ENCODE data around the gene MMP3. TPM values are rescaled to one million over a fixed set of nuclear protein-coding genes. Genes with fewer than 3 reads are reported as not detected.

Gene MMP3
- total and polyA plus RNA-seq, 12 donors = 0.14 to 0.69 (median 0.20) TPM; not detected in 9

- H3K4me3 ChIP-seq = no peak overlapping the region
- peaks cover 0 to 4% (median 0%) of the 10 kb centered on the region in 3 donors for H3K9me3 ChIP-seq (replicated peaks in 1 of 3)
- H3K4me1 ChIP-seq (replicated peaks in 1 of 2) = no peaks in the 10 kb centered on the region
- 62 to 77% (median 70%) methylated on average over 3 of the region's 3 CpGs for WGBS, 4 donors
- DNase-seq = no peak
- no peaks in the 10 kb centered on the region for H3K36me3 ChIP-seq (replicated peaks in 1 of 2)
- no peaks in the 10 kb centered on the region for H3K27me3 ChIP-seq
- TF ChIP-seq, protein P1, sequence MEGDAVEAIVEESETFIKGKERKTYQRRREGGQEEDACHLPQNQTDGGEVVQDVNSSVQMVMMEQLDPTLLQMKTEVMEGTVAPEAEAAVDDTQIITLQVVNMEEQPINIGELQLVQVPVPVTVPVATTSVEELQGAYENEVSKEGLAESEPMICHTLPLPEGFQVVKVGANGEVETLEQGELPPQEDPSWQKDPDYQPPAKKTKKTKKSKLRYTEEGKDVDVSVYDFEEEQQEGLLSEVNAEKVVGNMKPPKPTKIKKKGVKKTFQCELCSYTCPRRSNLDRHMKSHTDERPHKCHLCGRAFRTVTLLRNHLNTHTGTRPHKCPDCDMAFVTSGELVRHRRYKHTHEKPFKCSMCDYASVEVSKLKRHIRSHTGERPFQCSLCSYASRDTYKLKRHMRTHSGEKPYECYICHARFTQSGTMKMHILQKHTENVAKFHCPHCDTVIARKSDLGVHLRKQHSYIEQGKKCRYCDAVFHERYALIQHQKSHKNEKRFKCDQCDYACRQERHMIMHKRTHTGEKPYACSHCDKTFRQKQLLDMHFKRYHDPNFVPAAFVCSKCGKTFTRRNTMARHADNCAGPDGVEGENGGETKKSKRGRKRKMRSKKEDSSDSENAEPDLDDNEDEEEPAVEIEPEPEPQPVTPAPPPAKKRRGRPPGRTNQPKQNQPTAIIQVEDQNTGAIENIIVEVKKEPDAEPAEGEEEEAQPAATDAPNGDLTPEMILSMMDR (IDR thresholded peaks at IDR 0.05) = no peak
- no peak for TF ChIP-seq POLR2A (IDR thresholded peaks at IDR 0.05)
- intact Hi-C loops (cut with DNase I) = no loop called here
- no peak overlapping the region for H3K27ac ChIP-seq
These were observed 37.1 kb downstream of the MMP3 start for GRCh38 chr11:102806296-102806695.

GRCh38 chr11:102802341-102802740, 41.1 kb downstream of the MMP3 start:
- no peaks in the 10 kb centered on the region for H3K9me3 ChIP-seq (replicated peaks in 1 of 3)
- no peaks in the 10 kb centered on the region for H3K4me1 ChIP-seq (replicated peaks in 1 of 2)
- no peaks in the 10 kb centered on the region for H3K36me3 ChIP-seq (replicated peaks in 1 of 2)
- H3K27me3 ChIP-seq = no peaks in the 10 kb centered on the region
- H3K4me3 ChIP-seq = no peak overlapping the region
- no peak for DNase-seq
- TF ChIP-seq, protein P1 (IDR thresholded peaks at IDR 0.05) = no peak
- TF ChIP-seq POLR2A (IDR thresholded peaks at IDR 0.05) = no peak
- H3K27ac ChIP-seq = no peak overlapping the region
- 32 to 57% (median 53%) methylated on average over 2 of the region's 2 CpGs for WGBS, 4 donors
- intact Hi-C loops (cut with DNase I) = no loop called here

DNA sequence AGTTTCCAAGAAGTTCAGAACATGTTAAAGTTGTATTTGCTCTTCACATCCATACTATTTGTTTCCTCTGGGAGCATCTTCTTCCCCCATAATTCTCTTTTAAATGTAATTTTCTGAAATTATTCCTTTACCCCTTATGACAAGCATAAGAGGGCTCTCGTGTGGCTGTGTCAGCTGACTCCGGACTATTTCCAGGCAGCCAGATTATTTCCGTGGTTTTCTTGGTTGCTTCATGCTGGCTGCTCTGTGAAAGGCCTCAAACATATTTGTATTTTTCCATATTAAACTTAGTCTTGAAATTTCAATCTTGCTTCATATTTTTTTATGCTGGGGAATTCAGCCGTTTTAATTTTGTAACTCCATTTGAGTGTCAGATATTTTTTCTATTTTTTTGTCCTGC, 42.6 kb downstream of the MMP3 start:
- 71 to 78% (median 72%) methylated on average over 4 of the region's 4 CpGs for WGBS, 4 donors
- no peaks in the 10 kb centered on the region for H3K9me3 ChIP-seq (replicated peaks in 1 of 3)
- no peak overlapping the region for H3K27ac ChIP-seq
- no peak for TF ChIP-seq POLR2A (IDR thresholded peaks at IDR 0.05)
- TF ChIP-seq, protein P1 (IDR thresholded peaks at IDR 0.05) = no peak
- no peaks in the 10 kb centered on the region for H3K36me3 ChIP-seq (replicated peaks in 1 of 2)
- no peaks in the 10 kb centered on the region for H3K27me3 ChIP-seq
- intact Hi-C loops (cut with DNase I) = no loop called here
- H3K4me1 ChIP-seq (replicated peaks in 1 of 2) = no peaks in the 10 kb centered on the region
- H3K4me3 ChIP-seq = no peak overlapping the region
- DNase-seq = no peak

DNA sequence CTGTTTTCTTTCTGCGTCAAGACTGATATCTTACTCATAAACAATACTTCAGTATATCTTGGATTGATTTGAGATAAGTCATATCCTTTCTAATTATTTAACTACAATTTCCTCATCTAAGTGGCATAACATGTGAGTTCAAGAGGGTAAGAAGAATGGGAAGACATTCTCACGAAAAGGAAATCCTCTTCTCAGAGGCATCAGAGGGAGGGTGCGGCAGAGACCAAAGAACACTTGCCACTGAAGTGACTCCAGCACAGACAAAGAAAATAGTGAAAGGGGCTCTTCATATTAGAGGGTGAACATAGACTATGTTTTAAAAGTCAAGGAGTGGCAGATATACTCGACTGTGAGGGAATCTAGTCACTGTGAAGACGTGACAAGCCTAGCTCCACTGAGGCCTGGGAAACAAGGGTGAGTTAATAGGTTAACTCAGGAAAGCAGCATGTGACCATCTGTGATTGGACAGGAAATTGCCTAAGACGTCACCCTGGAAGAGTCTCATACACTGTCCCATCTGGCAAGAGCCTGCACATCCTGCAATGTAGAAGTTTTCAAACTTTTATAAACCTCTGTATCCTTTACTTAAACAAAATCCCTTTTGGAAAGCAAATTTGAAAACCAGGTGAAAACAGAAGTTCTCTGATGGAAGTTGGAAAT, 43.6 kb downstream of the MMP3 start:
- no peaks in the 10 kb centered on the region for H3K4me1 ChIP-seq (replicated peaks in 1 of 2)
- H3K27ac ChIP-seq = no peak overlapping the region
- TF ChIP-seq POLR2A (IDR thresholded peaks at IDR 0.05) = no peak
- TF ChIP-seq, protein P1 (IDR thresholded peaks at IDR 0.05) = no peak
- intact Hi-C loops (cut with DNase I) = no loop called here
- 64 to 68% (median 66%) methylated on average over 6 of the region's 6 CpGs for WGBS, 4 donors
- H3K36me3 ChIP-seq (replicated peaks in 1 of 2) = no peaks in the 10 kb centered on the region
- H3K9me3 ChIP-seq (replicated peaks in 1 of 3) = no peaks in the 10 kb centered on the region
- H3K4me3 ChIP-seq = no peak overlapping the region
- no peaks in the 10 kb centered on the region for H3K27me3 ChIP-seq
- no peak for DNase-seq
